NCI-H2107 treated with DMSO at 0.1 percent for 48 hours (cell line): Measurements from ENCODE around the gene KRT7.
"Not testable (repeated sequence)": the region's sequence is repeated elsewhere in the genome, so short reads cannot be mapped to it uniquely, and the experiment has no call there.

Experiments
- DNase-seq: peaks from one replicate; lab custom pipeline; 2025; ENCODE audit not compliant: unreplicated experiment; lab: John Stamatoyannopoulos, UW

The KRT7 gene

DNA sequence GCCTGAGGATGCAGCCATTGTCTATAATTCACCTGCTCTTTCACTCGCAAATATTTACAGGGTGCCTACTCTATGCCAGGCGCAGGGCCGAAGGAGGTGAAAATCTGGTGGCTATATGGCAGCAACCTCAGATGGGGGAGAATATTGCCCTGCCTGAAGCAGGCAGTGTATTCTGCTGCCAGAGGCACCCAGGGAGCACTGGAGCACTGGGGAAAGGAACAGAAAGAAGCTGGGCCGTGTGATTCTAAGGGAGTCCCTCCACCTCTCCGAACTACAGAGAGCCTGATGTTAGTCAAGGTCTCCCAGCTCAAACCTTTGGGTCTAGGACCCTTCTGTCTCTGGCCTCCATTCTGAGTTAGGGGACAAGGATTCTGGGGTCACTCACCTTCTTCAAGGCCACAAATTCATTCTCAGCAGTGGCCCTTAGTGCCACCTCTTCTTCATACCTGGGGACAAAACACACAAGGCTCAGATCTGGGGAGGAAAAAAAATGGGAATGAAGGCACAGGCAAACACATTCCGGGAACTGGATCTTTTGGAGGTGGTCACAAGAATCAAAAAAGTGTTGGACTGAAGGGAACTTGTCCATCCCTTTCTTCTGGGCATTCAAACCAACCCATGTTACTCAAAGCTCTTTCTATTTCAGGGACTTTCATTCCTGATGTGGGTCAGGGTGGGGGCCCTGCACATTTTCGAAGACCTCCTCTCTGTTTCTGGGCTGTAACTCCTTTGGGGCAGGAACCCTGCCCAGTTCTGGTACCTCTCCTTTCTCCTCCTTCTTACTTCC is 22.1 kb downstream of the KRT7 start:
- DNase-seq = no peak

DNA sequence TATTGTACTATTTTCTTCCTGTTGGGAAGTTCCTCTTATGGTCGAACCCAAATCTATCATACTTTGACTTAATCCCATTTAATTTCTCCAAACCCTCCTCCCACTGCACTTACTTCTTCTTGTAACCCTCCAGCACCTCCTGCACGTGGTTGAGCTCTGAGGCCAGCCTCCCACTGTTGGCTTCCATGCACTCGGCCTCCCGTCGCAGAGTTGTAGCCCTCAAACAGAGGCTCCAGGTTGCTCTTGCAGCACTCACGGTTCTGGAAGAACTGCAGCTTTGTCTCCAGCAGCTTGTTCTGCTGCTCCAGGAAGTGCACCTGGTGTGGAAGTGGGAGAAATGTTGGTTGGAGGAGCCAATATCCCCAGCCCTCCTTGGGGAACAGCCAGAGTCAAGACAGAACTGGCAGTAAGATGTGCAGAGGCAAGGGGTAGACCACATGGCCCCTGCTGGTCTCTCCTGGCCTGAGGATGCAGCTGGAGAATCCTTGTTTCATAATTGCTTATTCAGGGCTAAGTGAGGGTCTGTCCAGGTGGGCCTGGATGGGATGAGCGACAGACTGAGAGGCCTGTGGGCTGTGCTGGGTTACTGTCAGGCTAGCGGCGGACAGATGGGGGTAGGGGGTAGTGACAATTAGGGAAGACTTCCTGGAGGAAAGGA is 23.0 kb downstream of the KRT7 start:
- DNase-seq = no peak

DNA sequence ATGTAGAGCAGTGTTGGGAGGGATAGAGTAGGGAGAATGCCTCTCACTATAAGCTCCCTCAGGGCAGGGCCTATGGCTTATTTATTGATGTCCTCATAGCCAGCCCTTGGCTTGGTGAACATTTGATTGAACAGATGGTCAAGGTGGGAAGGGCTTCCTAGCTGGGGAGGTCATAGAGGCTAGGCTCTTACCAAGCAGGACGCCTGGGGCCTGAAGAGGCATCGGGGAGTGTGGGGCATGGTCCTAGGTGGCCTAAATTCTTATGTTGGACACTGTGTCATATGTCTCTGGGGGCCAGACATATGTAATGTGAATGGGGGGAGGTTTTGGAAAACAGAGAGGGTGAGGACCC is 23.5 kb downstream of the KRT7 start:
- DNase-seq = no peak

DNA sequence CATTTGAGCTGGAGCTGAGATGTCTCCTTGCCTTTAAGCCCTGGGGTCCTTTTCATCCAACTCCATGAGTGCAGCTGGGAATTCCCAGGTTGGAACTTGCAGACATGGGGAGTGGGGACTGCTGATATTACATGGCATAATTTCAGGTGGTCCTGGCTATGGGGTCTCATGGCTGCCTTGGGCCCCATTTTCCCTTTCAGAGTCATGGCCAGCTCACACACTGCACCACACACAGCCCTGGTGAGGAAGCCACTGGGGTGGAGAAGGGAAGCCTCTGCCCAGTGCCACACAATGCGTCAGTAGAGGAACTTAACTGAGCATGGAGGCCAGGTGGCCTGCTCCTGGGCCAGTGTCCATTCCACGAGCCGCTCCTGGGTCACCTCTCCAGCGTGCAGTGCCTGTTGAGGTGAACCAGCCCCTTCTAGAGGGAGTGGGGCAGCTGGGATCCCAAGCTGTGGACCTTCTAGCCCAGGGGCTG is 24.1 kb downstream of the KRT7 start:
- DNase-seq = no peak

DNA sequence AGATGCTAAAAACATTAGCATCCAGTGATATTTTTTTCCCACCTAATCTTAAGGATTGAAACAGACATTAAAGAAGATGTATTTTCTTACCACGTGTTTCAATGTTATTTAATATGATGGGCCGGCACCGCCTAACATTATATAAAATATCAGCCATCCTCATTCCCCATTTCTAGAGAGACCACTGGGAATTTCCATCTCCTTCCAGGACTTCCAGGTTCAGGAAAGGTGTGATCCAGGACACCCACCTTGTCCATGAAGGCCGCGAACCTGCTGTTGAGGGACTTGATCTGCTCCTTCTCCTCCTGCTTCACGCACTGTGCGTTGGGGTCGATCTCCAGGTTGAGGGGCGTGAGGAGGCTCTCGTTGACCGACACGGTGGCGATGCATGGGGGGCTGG is 24.9 kb downstream of the KRT7 start:
- not testable (repeated sequence) for DNase-seq

DNA sequence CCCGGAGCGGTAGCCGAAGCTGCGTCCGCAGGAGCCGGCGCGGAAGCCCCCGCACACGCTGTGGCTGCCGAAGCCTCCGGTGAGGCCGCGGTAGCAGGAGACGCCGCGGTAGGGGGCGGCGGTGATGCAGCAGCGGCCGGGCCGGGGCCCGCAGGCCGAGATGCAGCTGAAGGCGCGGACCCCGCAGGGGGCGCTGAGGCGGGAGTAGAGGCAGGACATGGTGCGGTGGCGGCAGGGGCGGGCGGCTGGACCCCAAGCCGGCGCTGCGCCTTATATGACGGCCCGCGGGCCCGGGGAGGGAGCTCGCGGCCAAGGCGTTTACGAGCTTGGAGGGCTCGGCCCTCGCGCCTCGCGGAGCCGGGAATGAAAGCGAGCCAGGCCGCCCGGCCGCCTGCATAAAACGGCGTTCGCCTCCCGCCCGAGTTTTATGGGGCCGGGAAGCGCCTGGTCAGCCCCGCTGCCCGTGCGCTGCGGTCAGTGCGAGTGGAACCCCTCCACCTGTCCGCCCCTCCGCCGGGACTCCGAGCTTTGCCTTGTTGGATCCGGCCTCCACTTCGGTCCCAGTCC is 25.4 kb downstream of the KRT7 start:
- DNase-seq = no peak

DNA sequence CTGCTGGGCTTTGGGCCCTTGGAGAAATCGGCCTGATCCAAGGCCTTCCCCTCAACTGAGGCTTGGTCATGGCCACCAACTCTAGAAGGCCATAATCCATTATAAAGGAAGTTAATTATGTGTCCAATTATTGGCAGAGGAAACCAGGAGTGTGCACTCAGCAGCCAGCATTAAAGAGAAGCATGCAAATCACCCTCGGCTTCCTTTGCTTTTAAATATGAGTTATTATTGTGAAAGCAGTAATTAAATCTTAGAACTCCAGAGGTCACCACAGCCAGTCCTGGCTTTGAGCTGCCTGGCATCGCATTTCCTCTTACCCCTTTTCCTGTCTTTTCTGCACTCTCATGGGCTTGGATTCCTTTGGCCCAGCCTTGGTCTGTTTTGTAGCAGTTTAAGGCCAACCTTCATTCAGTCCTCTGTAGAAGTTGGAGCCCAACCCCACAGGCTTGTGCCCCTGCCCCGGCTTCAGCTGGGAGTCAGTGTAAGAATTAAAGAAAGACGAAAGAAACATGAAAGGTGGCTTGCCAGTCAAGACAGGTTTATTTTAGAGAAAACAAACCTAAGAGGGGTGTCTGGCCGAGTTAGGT is 26.7 kb downstream of the KRT7 start:
- DNase-seq = peak; percentile 19

DNA sequence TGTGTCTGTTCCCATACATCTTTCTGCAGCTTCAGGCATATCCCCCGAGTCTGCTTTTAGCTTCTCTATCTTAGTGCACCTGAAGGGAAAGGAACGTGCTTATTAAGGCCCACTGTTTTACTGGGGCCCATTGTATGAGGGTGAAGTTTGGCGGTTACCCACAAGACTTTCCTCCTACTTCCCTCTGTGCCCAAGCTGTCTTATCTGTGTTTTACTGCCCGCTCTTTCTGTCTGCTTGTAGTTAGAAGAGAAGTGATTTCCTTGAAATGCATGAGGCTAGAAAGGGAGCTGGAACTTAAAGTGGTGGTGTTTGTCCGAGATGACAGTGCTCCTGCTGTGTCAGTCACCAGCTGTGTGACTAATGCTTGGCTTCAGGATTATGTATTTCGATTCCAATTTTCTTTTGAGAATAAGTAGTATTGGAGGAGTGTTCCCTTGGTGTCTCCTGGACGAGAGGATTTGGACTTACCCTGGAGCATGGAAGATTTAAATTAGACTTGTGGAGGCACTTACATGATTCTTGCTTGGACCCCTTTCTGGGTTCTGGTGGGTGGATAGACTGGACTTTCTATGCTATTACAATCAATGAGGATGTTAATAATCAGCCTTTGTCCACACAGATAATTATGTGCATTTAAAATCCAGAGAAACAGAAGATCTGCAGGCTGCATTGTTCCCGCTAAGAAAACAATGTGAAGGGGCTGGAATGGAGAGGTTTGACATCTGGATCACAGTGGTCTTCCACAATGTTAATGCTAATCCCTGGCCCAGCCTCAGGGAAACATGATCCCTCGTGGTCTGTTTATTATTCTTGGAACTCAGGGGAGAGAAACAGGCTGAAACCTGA is 27.5 kb downstream of the KRT7 start:
- DNase-seq = no peak

DNA sequence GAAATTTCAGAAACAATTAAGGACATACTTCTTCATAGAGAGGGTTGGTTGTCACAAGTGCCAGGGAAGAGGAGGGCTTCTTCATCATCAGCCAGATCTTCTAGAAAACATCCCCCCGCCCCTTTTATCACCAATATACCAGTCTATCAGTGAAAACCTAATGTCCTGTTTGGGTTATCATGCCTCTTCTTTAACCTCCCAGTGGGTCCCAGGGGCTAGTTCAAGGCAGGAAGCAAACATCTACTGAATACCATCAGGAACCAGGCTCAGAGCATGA is 28.1 kb downstream of the KRT7 start:
- DNase-seq = no peak

DNA sequence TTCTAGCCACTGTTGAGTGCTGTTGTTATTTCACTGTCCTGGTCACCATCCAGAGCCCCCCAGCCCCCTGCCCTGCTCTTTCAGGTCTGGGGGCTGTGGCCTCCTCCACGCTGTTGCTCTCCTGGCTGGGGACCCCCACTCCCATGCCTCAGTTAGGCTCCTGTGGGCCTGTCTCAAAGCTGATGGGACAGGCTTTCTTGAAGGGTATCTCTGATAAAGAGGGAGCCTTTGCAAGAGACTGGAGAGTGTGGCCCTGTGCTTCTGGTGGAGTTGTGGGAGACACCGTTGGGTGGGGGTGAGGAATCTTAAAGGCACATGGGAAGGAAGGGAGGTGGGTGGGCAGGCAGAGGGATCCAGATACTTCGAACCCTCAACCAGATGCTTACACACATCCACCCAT is 29.2 kb downstream of the KRT7 start:
- DNase-seq = no peak

DNA sequence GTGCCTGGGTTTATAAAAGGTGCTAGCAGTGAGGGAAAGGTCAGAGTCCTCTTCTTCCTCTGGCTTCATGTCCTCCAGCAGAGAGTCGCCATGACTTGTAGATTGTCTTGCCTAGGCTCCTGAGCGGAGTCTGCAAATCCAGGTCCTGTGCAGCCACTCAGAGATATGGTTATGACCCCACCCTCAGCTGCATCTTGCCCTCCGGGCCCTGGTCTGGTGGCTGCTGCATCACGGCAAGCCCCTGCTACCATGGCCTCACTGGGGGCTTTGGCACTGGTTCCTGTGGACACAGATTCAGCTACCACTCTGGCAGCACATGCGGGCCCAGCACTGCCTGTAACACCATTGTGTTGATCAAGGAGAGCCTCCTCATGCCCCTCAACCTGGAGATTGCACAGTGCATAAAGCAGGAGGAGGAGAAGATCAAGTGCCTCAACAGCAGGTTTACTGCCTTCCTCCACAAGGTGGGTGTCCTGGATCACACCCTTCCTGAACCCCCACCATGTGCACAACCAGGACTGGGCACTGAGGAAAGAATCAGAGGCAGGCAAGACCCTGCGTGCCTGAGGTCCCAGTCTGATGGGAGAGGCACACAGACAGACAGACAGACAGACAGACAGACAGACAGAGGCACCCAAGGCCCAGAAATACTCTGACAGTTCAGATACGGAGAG is 30.9 kb downstream of the KRT7 start:
- no peak for DNase-seq

DNA sequence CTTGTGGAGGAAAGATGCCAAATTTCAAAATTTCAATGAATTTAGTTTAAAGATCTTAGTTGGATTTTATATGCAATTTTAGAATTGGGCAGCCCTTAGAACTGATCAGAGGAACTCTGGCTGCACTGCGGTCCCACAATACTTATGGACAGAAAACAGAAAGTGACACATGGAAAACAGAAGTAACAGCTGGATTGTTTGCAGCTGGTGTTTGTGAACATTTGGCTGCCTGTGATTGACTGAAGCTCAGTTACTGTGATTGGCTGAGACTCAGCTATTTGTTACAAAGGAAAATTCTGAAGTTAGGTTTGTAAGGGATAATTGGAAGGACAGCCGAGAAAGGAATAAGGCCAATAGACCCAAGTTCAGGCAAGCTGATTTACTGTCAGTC is 31.4 kb downstream of the KRT7 start:
- DNase-seq = no peak

DNA sequence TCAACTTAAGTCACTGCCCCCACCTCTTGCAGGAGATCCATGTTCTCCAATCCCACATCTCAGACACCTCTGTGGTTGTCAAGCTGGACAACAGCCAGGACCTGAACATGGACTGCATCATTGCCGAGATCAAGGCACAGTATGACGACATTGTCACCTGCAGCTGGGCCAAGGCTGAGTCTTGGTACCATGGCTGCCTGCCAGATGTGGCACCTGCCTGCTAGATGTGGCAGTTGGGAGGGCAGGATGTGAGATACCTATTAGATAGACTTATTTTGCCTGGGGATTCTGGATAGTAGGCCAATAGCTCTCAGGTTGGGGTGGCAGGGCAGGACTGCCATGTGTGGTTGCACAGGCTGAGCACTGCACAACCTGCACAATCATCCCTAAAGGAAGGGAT is 33.5 kb downstream of the KRT7 start:
- no peak for DNase-seq

DNA sequence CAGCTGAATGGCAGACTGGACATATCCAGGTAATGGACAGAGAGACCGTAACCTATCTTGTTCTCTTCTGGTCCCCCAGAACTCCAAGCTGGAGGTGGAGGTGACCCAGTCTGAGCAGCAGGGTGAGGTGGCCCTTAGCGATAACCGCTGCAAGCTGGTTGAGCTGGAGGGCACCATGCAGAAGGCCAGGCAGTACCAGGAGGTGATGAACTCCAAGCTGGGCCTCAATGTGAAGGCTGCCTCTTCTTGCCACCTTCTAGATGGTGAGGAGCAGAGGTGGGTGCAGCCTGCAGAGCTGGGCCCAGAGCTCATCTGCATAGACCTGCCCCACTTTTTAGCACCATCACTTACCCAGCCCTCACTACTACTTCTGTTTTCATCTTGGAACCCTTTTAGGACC is 34.2 kb downstream of the KRT7 start:
- no peak for DNase-seq

DNA sequence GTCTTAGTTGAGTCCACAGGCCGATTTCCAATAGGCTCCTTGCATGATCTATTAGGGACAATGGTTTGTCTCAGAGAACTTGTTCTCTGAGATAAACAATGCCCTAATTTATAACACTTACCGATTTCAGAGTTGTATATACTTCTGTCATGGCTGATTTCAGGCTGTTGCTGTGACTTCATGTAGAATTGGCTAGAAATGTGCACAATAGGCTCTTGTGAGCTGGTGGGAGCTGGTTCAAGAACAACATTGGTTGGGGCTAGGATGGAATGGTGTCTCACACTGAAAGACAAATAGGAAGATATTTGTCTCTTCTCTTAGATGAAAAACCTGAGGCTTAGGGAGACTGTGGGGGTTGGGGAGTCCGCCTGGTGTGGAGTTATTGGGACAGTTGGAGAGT is 34.7 kb downstream of the KRT7 start:
- DNase-seq = no peak

DNA sequence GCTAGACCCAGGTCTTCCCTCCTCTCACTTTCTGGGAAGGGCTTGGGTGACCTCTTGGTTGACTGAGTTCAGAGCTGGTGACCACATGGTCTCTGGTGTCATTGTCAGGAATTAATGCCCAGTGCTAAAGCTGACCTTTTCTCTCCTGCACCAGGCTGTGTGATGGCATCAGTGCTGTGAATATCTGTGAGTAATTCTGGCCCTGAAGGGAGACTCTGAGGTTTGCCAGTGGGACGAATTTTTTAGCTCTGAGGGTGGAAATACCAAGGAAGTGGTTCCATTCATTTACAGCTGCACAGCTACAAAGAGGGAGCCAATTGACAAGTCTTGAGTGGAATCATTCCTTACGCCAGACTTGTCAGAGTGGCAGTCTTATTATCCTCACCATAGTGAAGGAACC is 35.2 kb downstream of the KRT7 start:
- no peak for DNase-seq

DNA sequence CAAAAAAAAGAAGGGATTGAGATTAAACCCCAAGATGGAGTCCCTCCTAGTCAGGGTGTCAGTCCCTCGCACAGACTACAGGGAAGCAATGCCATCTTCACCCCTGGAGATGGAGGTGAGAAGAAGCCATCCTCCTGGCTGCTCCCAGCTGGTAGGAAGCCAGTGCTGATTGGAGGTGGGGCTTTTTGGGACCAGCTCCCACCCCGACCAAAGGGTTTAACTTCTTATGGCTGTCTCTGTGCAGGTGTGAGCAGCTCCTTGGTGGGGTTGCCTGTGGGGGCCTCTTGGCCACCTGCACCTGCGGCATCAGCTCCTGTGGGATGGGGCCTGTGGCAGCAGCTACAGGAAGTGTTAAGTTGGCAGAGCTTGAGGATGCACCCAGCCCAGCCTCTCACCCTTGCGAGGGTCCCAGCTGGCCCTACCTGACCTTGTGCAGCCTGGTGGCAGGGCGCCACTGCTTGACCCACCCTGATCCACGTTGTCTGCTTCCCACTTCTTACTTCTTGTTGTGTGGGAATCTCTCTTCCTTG is 37.6 kb downstream of the KRT7 start:
- no peak for DNase-seq

DNA sequence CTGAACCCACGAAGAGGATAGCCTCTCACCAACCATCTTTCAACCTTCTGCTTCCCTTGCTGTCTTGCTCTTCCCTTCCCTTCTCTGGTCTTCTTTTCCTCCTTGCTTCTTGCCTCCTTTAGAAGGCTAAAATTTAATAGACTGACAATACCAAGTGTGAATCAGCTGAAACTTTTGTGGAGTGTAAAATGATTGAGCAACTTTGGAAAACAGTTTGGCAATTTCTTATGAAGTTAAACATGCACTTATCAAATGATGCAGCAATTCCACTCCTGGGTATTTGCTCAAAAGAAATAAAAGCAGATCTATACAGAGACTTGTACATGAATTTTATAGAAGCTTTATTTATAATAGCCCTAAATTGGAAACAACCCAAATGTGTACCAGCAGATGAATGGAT is 38.1 kb downstream of the KRT7 start:
- no peak for DNase-seq

DNA sequence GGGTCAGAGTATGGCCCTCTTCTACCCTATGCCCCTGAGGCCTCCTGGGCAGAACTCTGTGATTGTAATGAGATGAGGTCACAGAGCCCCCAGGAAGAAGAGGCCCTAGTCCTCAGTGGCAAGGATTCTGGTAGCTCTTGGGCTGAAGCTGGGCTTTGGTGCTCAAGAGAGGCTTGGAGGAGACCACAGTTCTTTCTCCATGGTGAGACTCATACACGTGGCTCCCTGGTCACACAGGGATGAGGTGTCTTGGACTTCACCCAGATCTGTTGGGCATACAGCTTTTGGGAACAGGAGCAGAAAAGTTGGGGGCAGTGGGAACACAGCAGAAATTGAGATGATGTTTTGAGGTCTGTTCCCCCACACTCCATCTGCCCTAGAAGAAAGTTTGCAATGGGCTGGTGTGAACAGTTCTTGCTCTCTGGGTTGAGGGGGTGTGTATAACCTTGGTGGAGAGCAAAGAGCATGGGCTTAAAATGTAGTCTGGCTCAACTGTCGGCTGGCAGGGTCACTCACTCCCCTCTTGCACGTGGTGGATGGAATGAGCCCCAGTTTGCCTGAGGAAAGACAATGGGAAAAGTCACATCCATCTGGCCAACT is 41.6 kb downstream of the KRT7 start, which contains the start of gene KRT86:
TSS of gene KRT86 (plus strand) at position 125 of the 600 bp plus-strand sequence. CDS start 27,272 bp downstream, outside the sequence.
- no peak for DNase-seq

DNA sequence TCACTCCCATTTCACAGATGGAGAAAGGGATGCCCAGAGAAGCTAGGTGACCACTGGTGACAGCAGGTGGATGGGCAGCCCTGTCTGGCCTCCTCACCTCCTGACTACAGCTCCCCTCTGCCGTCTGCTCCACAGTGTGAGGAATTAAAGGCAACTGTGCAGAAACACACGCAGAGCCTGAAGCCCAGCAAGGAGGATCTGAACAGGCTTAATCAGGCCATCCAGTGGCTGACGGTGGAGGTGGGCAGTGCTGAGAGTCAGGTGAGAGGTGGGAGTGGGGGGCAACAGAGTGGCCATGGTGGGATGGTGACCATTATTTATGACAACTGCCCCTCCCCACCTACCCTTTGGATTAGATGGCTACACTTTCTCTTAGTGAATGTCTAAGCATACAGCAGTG is 42.6 kb downstream of the KRT7 start:
- no peak for DNase-seq
